Activated CD8-positive, alpha-beta T cell treated with anti-CD3 and anti-CD28 coated beads for 36 hours (primary cell): ENCODE data around the gene TNFRSF4. TPM values are rescaled to one million over a fixed set of nuclear protein-coding genes. Genes with fewer than 3 reads are reported as not detected.

ENCODE experiments used
- ATAC-seq: fragments of 200-7000 bp; cut with Tn5 transposase; one replicate; pipeline ENCODE4 v1.10.0; 2021; ENCODE audit warnings: mild to moderate bottlenecking, moderate library complexity
- CTCF ChIA-PET: fragments of 350-600 bp; sonication (Branson Sonifier 250); formaldehyde crosslinking; loops from one replicate; lab custom pipeline; 2021; ENCODE audit warnings: antibody characterized with exemption; lab: Charles Lee
- POLR2A ChIA-PET: fragments of 350-600 bp; sonication (Branson Sonifier 250); formaldehyde crosslinking; loops from one replicate; lab custom pipeline; 2021; ENCODE audit warnings: antibody characterized with exemption; lab: Charles Lee
- DNase-seq: peaks from one replicate; pipeline ENCODE4 v3.0.0-alpha.2; 2020
- H3K27ac Mint-ChIP-seq: one replicate; pipeline ENCODE4 v1.8.0; 2021; ENCODE audit warnings: mild to moderate bottlenecking, mixed read lengths
- H3K27me3 Mint-ChIP-seq: one replicate; pipeline ENCODE4 v1.8.0; 2021; ENCODE audit warnings: mixed read lengths
- H3K36me3 Mint-ChIP-seq: one replicate; pipeline ENCODE4 v1.8.0; 2021; ENCODE audit warnings: low read depth, mixed read lengths
- H3K4me1 Mint-ChIP-seq: one replicate; pipeline ENCODE4 v1.8.0; 2021; ENCODE audit warnings: low read depth, mixed read lengths
- H3K4me3 Mint-ChIP-seq: one replicate; pipeline ENCODE4 v1.8.0; 2021; ENCODE audit warnings: mild to moderate bottlenecking, moderate library complexity, mixed read lengths
- H3K9me3 Mint-ChIP-seq: one replicate; pipeline ENCODE4 v1.8.0; 2021; ENCODE audit warnings: mixed read lengths
- CTCF ChIP-seq: fragments of 200-600 bp; IDR thresholded peaks from one replicate; pipeline ENCODE4 v1.8.0; 2022; ENCODE audit warnings: antibody characterized with exemption, mild to moderate bottlenecking
- intact Hi-C: fragments of 100-400 bp; cut with micrococcal nuclease; formaldehyde crosslinking; loops from one replicate; pipeline ENCODE4 v1.10.0; 2022
- total RNA-seq, 2 experiments: library from RNA; stranded (reverse); gene quantifications; one replicate each; pipeline ENCODE4 v1.2.3, GENCODE V29; 2021

TNFRSF4 gene
- total RNA-seq, 2 experiments from 2014 or later, result 137 to 142 TPM

- Mint-ChIP-seq H3K9me3 (no peaks in the 10 kb centered on the region), H3K27me3 (peaks cover 4% of the 10 kb centered on the region), H3K4me3 (no peak overlapping the region), H3K27ac (no peak overlapping the region), H3K4me1 (peaks cover 14% of the 10 kb centered on the region), H3K36me3 (no peaks in the 10 kb centered on the region)
- POLR2A ChIA-PET, result no interaction called here
- no peak for DNase-seq
- ATAC-seq, result no peak
- CTCF ChIA-PET, result no interaction called here
- intact Hi-C loops, result no loop called here
- TF ChIP-seq CTCF, result no peak
Observed at GRCh38 chr1:1167841-1168450, 46.0 kb downstream of the TNFRSF4 start.

- peaks cover 12% of the 10 kb centered on the region for H3K4me1 Mint-ChIP-seq
- peaks cover 4% of the 10 kb centered on the region for H3K27me3 Mint-ChIP-seq
- ATAC-seq (no peak), DNase-seq (no peak)
- ChIA-PET CTCF (no interaction called here), POLR2A (no interaction called here)
- H3K36me3 Mint-ChIP-seq, result no peaks in the 10 kb centered on the region
- intact Hi-C loops, result no loop called here
- TF ChIP-seq CTCF, result no peak
- H3K27ac Mint-ChIP-seq, result no peak overlapping the region
- no peaks in the 10 kb centered on the region for H3K9me3 Mint-ChIP-seq
- H3K4me3 Mint-ChIP-seq, result no peak overlapping the region
Observed at GRCh38 chr1:1167398-1167821, 46.5 kb downstream of the TNFRSF4 start.

- TF ChIP-seq CTCF, result no peak
- no peak overlapping the region for H3K4me3 Mint-ChIP-seq
- no peaks in the 10 kb centered on the region for H3K9me3 Mint-ChIP-seq
- ChIA-PET CTCF (no interaction called here), POLR2A (no interaction called here)
- DNase-seq (no peak), ATAC-seq (no peak)
- no peaks in the 10 kb centered on the region for H3K36me3 Mint-ChIP-seq
- intact Hi-C loops, result no loop called here
- peaks cover 6% of the 10 kb centered on the region for H3K4me1 Mint-ChIP-seq
- no peak overlapping the region for H3K27ac Mint-ChIP-seq
- peaks cover 4% of the 10 kb centered on the region for H3K27me3 Mint-ChIP-seq
Observed at GRCh38 chr1:1166642-1167397, 47.1 kb downstream of the TNFRSF4 start.

- CTCF ChIA-PET, result no interaction called here
- Mint-ChIP-seq H3K4me1 (peaks cover 6% of the 10 kb centered on the region), H3K36me3 (no peaks in the 10 kb centered on the region), H3K9me3 (no peaks in the 10 kb centered on the region), H3K27ac (no peak overlapping the region), H3K27me3 (peaks cover 4% of the 10 kb centered on the region), H3K4me3 (no peak overlapping the region)
- intact Hi-C loops, result no loop called here
- no peak for TF ChIP-seq CTCF
- POLR2A ChIA-PET, result interaction anchor here (1.3 kb wide), 1 partner anchor 40 kb away, joined by 3 read pairs; no protein-coding TSS in a partner anchor
- DNase-seq (no peak), ATAC-seq (no peak)
Observed at GRCh38 chr1:1165900-1166421, 48.0 kb downstream of the TNFRSF4 start.

- H3K4me3 Mint-ChIP-seq, result no peak overlapping the region
- no peaks in the 10 kb centered on the region for H3K9me3 Mint-ChIP-seq
- H3K27ac Mint-ChIP-seq, result no peak overlapping the region
- peaks cover 4% of the 10 kb centered on the region for H3K27me3 Mint-ChIP-seq
- intact Hi-C loops, result no loop called here
- no peaks in the 10 kb centered on the region for H3K36me3 Mint-ChIP-seq
- POLR2A ChIA-PET, result interaction anchor here (1.3 kb wide), 1 partner anchor 40 kb away, joined by 3 read pairs; no protein-coding TSS in a partner anchor
- peaks cover 6% of the 10 kb centered on the region for H3K4me1 Mint-ChIP-seq
- CTCF ChIA-PET, result no interaction called here
- ATAC-seq (no peak), DNase-seq (no peak)
- no peak for TF ChIP-seq CTCF
Observed at GRCh38 chr1:1165485-1165884, 48.5 kb downstream of the TNFRSF4 start.
